Measurements from ENCODE around the gene ANKS1B.

ANKS1B gene

DNA sequence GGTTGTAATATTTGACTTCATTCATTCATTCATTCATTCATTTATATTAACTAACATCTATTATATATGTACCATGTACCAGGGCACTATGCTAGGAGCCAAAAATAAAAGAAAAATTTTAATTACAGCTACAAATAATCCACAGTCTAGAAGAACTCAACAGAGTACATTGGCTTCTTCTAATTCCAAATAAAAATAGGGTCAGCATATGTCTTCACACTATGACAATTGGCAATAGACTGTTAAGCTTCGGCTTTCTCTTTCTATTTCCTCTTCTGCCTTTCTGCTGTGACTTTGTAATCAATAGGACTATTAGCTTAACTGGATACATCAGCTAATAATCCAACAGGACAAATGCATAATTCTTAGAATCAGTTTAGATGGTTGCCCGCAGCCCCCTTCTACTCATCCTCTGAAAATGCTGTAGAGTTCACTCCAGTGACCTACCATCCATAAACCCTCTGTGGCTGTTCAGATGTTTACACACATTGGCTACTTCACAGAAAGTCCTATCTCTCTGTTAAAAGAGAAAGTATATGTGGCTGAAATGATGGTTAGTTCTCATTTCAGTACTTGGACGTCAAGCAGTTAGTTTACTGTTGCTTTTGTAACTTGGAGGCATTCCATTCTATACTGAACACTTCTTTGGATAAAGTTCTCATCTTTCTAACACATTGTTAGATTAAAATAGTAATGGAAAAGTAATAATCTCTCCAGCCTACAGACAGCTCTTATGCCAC lies 782.7 kb downstream of the ANKS1B start:
- H3K27ac Mint-ChIP-seq, result no peak overlapping the region
- H3K4me1 Mint-ChIP-seq (ENCODE audit: low read depth), result no peaks in the 10 kb centered on the region
- peaks cover 2% of the 10 kb centered on the region for H3K27me3 Mint-ChIP-seq
- no peak overlapping the region for H3K4me3 Mint-ChIP-seq
- H3K36me3 Mint-ChIP-seq, result no peaks in the 10 kb centered on the region
- H3K9me3 Mint-ChIP-seq (ENCODE audit: low read depth), result peaks cover 7% of the 10 kb centered on the region

- no peaks in the 10 kb centered on the region for H3K4me1 Mint-ChIP-seq (ENCODE audit: low read depth)
- peaks cover 2% of the 10 kb centered on the region for H3K27me3 Mint-ChIP-seq
- H3K27ac Mint-ChIP-seq, result no peak overlapping the region
- H3K9me3 Mint-ChIP-seq (ENCODE audit: low read depth), result peaks cover 7% of the 10 kb centered on the region
- no peak overlapping the region for H3K4me3 Mint-ChIP-seq
- H3K36me3 Mint-ChIP-seq, result no peaks in the 10 kb centered on the region
Measured at GRCh38 chr12:99200711-99201384, 783.9 kb downstream of the ANKS1B start.

DNA sequence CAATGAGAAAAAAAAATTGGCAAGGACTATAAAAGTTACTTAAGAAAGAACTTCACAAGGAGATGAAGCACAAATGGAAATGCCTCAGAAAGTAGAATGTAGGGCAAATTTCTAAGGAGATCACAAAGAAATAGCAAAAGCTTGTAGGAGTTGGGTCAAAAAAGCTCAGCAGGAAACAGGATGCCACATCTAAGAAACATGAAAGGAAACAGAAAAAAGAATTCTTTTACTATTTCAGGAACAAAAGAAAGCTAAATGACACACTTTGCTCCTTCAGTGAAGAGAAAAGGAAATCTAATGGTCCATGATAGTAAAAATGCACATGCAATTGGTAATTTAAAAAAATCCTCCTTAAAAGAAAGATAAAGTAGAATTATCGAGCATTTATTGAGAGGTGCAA lies 789.3 kb downstream of the ANKS1B start:
- H3K27ac Mint-ChIP-seq, result no peak overlapping the region

DNA sequence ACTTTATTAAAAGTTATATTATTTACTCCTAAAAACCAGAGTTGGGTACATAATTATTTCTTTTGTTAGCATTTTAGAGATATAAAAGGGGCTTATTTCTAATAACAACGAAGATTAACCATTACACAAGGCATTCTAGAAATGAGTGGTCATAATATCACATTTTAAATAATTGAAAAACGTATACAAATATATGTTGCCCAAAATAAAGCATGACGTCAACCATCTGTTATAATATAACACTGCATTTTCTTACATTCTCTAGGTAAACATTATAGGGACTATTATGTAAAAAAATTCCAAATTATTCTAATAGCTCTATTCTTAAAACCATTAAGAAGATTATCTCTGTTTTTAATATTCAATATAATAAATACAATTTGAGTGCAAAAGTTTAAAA lies 792.2 kb downstream of the ANKS1B start:
- Mint-ChIP-seq H3K4me3 (no peak overlapping the region), H3K9me3 (ENCODE audit: low read depth) (peaks cover 5% of the 10 kb centered on the region), H3K4me1 (ENCODE audit: low read depth) (no peaks in the 10 kb centered on the region), H3K27me3 (no peaks in the 10 kb centered on the region), H3K27ac (no peak overlapping the region), H3K36me3 (no peaks in the 10 kb centered on the region)

More for the DNA sequence above, 789.3 kb downstream of the ANKS1B start:
- Mint-ChIP-seq H3K4me3 (no peak overlapping the region), H3K4me1 (ENCODE audit: low read depth) (no peaks in the 10 kb centered on the region), H3K27me3 (no peaks in the 10 kb centered on the region), H3K36me3 (no peaks in the 10 kb centered on the region), H3K9me3 (ENCODE audit: low read depth) (peaks cover 8% of the 10 kb centered on the region)

- Mint-ChIP-seq H3K9me3 (ENCODE audit: low read depth) (peaks cover 3% of the 10 kb centered on the region), H3K4me1 (ENCODE audit: low read depth) (no peaks in the 10 kb centered on the region), H3K4me3 (no peak overlapping the region), H3K27ac (no peak overlapping the region), H3K27me3 (peaks cover 2% of the 10 kb centered on the region), H3K36me3 (no peaks in the 10 kb centered on the region)
Measured at GRCh38 chr12:99176871-99177270, 807.9 kb downstream of the ANKS1B start.

DNA sequence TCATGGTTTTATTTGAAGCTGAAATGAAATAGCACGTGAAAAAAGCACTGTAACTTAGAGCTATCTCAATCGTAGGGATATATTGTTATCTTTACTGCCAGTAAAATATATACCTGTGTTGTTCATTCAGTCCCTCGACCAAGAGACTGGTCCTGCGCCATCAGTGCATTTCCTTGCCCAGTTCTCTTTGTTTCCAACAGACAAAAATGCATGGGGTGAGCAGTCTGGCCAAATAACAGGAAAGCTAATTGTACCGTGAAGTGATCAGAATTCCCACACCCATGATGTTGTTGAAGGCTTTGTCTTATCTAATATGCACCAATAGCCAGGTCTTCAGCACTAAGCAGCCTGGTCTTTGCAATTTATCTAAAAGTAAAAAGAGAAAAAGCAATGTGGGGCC lies 814.3 kb downstream of the ANKS1B start:
- H3K4me1 Mint-ChIP-seq (ENCODE audit: low read depth), result no peaks in the 10 kb centered on the region
- no peak overlapping the region for H3K27ac Mint-ChIP-seq
- H3K27me3 Mint-ChIP-seq, result no peaks in the 10 kb centered on the region
- no peak overlapping the region for H3K4me3 Mint-ChIP-seq
- no peaks in the 10 kb centered on the region for H3K9me3 Mint-ChIP-seq (ENCODE audit: low read depth)
- no peaks in the 10 kb centered on the region for H3K36me3 Mint-ChIP-seq

- Mint-ChIP-seq H3K27ac (no peak overlapping the region), H3K36me3 (no peaks in the 10 kb centered on the region), H3K9me3 (ENCODE audit: low read depth) (no peaks in the 10 kb centered on the region), H3K27me3 (no peaks in the 10 kb centered on the region), H3K4me3 (no peak overlapping the region), H3K4me1 (ENCODE audit: low read depth) (no peaks in the 10 kb centered on the region)
Measured at GRCh38 chr12:99170037-99170436, 814.7 kb downstream of the ANKS1B start.

- Mint-ChIP-seq H3K4me1 (ENCODE audit: low read depth) (no peaks in the 10 kb centered on the region), H3K9me3 (ENCODE audit: low read depth) (no peaks in the 10 kb centered on the region), H3K36me3 (no peaks in the 10 kb centered on the region), H3K27ac (no peak overlapping the region), H3K4me3 (no peak overlapping the region), H3K27me3 (peaks cover 1% of the 10 kb centered on the region)
Measured at GRCh38 chr12:99157946-99158345, 826.8 kb downstream of the ANKS1B start.

- no peak overlapping the region for H3K27ac Mint-ChIP-seq
- no peaks in the 10 kb centered on the region for H3K36me3 Mint-ChIP-seq
- H3K4me1 Mint-ChIP-seq (ENCODE audit: low read depth), result no peaks in the 10 kb centered on the region
- H3K4me3 Mint-ChIP-seq, result no peak overlapping the region
- H3K9me3 Mint-ChIP-seq (ENCODE audit: low read depth), result no peaks in the 10 kb centered on the region
- peaks cover 1% of the 10 kb centered on the region for H3K27me3 Mint-ChIP-seq
Measured at GRCh38 chr12:99154983-99155336, 829.8 kb downstream of the ANKS1B start.

- Mint-ChIP-seq H3K4me1 (ENCODE audit: low read depth) (no peaks in the 10 kb centered on the region), H3K9me3 (ENCODE audit: low read depth) (no peaks in the 10 kb centered on the region)
Measured at GRCh38 chr12:99154216-99154982, 830.3 kb downstream of the ANKS1B start.

GRCh38 chr12:99153293-99153692 lies 831.4 kb downstream of the ANKS1B start:
- Mint-ChIP-seq H3K9me3 (ENCODE audit: low read depth) (no peaks in the 10 kb centered on the region), H3K4me3 (no peak overlapping the region), H3K27me3 (peaks cover 1% of the 10 kb centered on the region), H3K27ac (no peak overlapping the region), H3K36me3 (no peaks in the 10 kb centered on the region), H3K4me1 (ENCODE audit: low read depth) (no peaks in the 10 kb centered on the region)

More at GRCh38 chr12:99154216-99154982, 830.3 kb downstream of the ANKS1B start:
- H3K27ac Mint-ChIP-seq, result no peak overlapping the region
- H3K4me3 Mint-ChIP-seq, result no peak overlapping the region
- peaks cover 1% of the 10 kb centered on the region for H3K27me3 Mint-ChIP-seq
- no peaks in the 10 kb centered on the region for H3K36me3 Mint-ChIP-seq

DNA sequence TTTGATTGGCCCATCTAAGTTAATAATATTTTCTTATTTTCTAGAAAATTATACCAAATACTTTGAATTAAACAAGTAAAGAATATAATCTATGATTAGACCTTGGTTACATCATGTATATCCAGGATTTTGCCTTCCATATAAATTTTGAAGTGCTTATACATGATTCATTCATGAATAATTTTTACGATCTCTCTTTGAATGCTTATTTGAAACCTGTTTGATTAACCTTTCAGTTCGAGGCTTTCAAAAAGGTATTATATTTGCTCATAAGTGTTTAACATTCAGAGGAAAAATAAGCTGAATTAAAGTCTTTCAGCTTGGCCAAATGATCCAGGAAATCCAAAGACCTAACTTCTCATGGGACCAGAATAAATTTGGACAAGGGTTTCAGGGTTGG lies 832.4 kb downstream of the ANKS1B start:
- no peak overlapping the region for H3K27ac Mint-ChIP-seq
- peaks cover 1% of the 10 kb centered on the region for H3K27me3 Mint-ChIP-seq
- H3K9me3 Mint-ChIP-seq (ENCODE audit: low read depth), result no peaks in the 10 kb centered on the region
- H3K36me3 Mint-ChIP-seq, result no peaks in the 10 kb centered on the region
- no peaks in the 10 kb centered on the region for H3K4me1 Mint-ChIP-seq (ENCODE audit: low read depth)
- H3K4me3 Mint-ChIP-seq, result no peak overlapping the region

- Mint-ChIP-seq H3K4me1 (ENCODE audit: low read depth) (no peaks in the 10 kb centered on the region), H3K27ac (no peak overlapping the region), H3K27me3 (peaks cover 1% of the 10 kb centered on the region), H3K9me3 (ENCODE audit: low read depth) (no peaks in the 10 kb centered on the region), H3K36me3 (no peaks in the 10 kb centered on the region), H3K4me3 (no peak overlapping the region)
Measured at GRCh38 chr12:99151744-99152143, 833.0 kb downstream of the ANKS1B start.

GRCh38 chr12:99147130-99147529 lies 837.6 kb downstream of the ANKS1B start:
- no peaks in the 10 kb centered on the region for H3K36me3 Mint-ChIP-seq

GRCh38 chr12:99146730-99147129 lies 838.0 kb downstream of the ANKS1B start:
- Mint-ChIP-seq H3K27ac (no peak overlapping the region), H3K9me3 (ENCODE audit: low read depth) (peaks cover 17% of the 10 kb centered on the region), H3K4me1 (ENCODE audit: low read depth) (no peaks in the 10 kb centered on the region), H3K36me3 (no peaks in the 10 kb centered on the region), H3K27me3 (peaks cover 2% of the 10 kb centered on the region), H3K4me3 (no peak overlapping the region)

More at GRCh38 chr12:99147130-99147529, 837.6 kb downstream of the ANKS1B start:
- peaks cover 2% of the 10 kb centered on the region for H3K27me3 Mint-ChIP-seq
- H3K27ac Mint-ChIP-seq, result no peak overlapping the region
- peaks cover 13% of the 10 kb centered on the region for H3K9me3 Mint-ChIP-seq (ENCODE audit: low read depth)
- H3K4me1 Mint-ChIP-seq (ENCODE audit: low read depth), result no peaks in the 10 kb centered on the region
- H3K4me3 Mint-ChIP-seq, result no peak overlapping the region

Measured in activated naive CD8-positive, alpha-beta T cell (primary cell).